B cell (primary cell): ENCODE measurements around the gene ZNF827.

Experiments
- EZH2 ChIP-seq: IDR thresholded peaks from 2 replicates; pipeline ENCODE4 v1.6.1; 2012; ENCODE audit warnings: borderline replicate concordance, low read depth, mild to moderate bottlenecking, moderate library complexity, low read length; ENCODE audit not compliant: insufficient read depth, poor library complexity, severe bottlenecking
- TF ChIP-seq, protein P1 (sequence below): fragments of 200-600 bp; IDR thresholded peaks from one replicate; pipeline ENCODE4 v1.8.0; 2022; ENCODE audit warnings: antibody characterized with exemption, mild to moderate bottlenecking

DNA sequence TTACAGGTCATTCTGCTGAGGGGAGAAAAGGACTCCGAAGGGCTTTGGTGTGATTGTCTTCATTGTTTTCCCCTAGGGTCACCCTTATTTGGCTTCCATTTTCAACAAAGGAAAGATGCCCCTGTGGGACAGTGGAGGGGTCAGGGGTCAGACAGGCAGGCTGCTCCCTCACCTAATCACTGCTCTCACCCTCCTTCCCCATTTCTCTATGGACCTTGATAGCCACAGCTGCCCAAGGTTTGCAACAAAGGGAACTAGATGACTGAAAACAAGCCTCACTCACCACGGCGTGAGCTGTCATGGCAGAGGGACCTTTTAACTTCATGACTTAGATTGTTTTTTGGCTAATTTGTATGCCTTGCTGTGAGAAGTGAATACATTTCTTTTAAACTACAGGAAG, 218.0 kb downstream of the ZNF827 start:
- TF ChIP-seq, protein P1, sequence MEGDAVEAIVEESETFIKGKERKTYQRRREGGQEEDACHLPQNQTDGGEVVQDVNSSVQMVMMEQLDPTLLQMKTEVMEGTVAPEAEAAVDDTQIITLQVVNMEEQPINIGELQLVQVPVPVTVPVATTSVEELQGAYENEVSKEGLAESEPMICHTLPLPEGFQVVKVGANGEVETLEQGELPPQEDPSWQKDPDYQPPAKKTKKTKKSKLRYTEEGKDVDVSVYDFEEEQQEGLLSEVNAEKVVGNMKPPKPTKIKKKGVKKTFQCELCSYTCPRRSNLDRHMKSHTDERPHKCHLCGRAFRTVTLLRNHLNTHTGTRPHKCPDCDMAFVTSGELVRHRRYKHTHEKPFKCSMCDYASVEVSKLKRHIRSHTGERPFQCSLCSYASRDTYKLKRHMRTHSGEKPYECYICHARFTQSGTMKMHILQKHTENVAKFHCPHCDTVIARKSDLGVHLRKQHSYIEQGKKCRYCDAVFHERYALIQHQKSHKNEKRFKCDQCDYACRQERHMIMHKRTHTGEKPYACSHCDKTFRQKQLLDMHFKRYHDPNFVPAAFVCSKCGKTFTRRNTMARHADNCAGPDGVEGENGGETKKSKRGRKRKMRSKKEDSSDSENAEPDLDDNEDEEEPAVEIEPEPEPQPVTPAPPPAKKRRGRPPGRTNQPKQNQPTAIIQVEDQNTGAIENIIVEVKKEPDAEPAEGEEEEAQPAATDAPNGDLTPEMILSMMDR = no peak
- no peak for TF ChIP-seq EZH2
